Central memory CD8-positive, alpha-beta T cell (primary cell): ENCODE data around the gene SNAPIN.
"Not testable (repeated sequence)": the region's sequence is repeated elsewhere in the genome, so short reads cannot be mapped to it uniquely, and the experiment has no call there.

Source experiments
- ATAC-seq: fragments of 150-1000 bp; cut with Tn5 transposase; replicated peaks from 2 replicates; pipeline ENCODE4 v1.10.0; 2022; ENCODE audit warnings: mild to moderate bottlenecking, moderate FRiP score, moderate number of reproducible peaks; ENCODE audit not compliant: poor library complexity, severe bottlenecking; ENCODE audit errors: extremely low read depth
- DNase-seq, 2 donors: peaks; one replicate each; pipeline ENCODE4 v3.0.0; 2021; ENCODE audit warnings: low spot score in 2 of 2
- H3K27ac Mint-ChIP-seq: one replicate; pipeline ENCODE4 v1.8.0; 2022; ENCODE audit warnings: low read depth, mild to moderate bottlenecking, moderate library complexity, mixed read lengths
- H3K27me3 Mint-ChIP-seq: one replicate; pipeline ENCODE4 v1.8.0; 2022; ENCODE audit warnings: mixed read lengths
- H3K36me3 Mint-ChIP-seq: one replicate; pipeline ENCODE4 v1.8.0; 2022; ENCODE audit warnings: mild to moderate bottlenecking, moderate library complexity, mixed read lengths; ENCODE audit not compliant: insufficient read depth
- H3K4me1 Mint-ChIP-seq: one replicate; pipeline ENCODE4 v1.8.0; 2022; ENCODE audit warnings: mixed read lengths
- H3K4me3 Mint-ChIP-seq: one replicate; pipeline ENCODE4 v1.8.0; 2022; ENCODE audit warnings: mild to moderate bottlenecking, moderate library complexity, mixed read lengths
- H3K9me3 Mint-ChIP-seq: one replicate; pipeline ENCODE4 v1.8.0; 2022; ENCODE audit warnings: mixed read lengths

SNAPIN gene

GRCh38 chr1:153659656-153660055, 1.2 kb downstream of the SNAPIN start:
- H3K36me3 Mint-ChIP-seq, result peaks cover 44% of the 10 kb centered on the region
- ATAC-seq (no peak), DNase-seq (no peak)
- peaks cover 9% of the 10 kb centered on the region for H3K4me1 Mint-ChIP-seq
- peak overlapping the region; percentile 91 for H3K4me3 Mint-ChIP-seq
- no peaks in the 10 kb centered on the region for H3K9me3 Mint-ChIP-seq
- H3K27ac Mint-ChIP-seq, result no peak overlapping the region
- no peaks in the 10 kb centered on the region for H3K27me3 Mint-ChIP-seq

- ATAC-seq (no peak), DNase-seq (no peak)
- no peak overlapping the region for H3K27ac Mint-ChIP-seq
- H3K4me1 Mint-ChIP-seq, result peaks cover 9% of the 10 kb centered on the region
- peaks cover 59% of the 10 kb centered on the region for H3K36me3 Mint-ChIP-seq
- peak overlapping the region; percentile 29 for H3K4me3 Mint-ChIP-seq
- H3K9me3 Mint-ChIP-seq, result no peaks in the 10 kb centered on the region
- no peaks in the 10 kb centered on the region for H3K27me3 Mint-ChIP-seq
These were observed 2.7 kb downstream of the SNAPIN start for GRCh38 chr1:153661111-153661708.

GRCh38 chr1:153662269-153662668, 3.8 kb downstream of the SNAPIN start:
- H3K9me3 Mint-ChIP-seq, result no peaks in the 10 kb centered on the region
- peaks cover 70% of the 10 kb centered on the region for H3K36me3 Mint-ChIP-seq
- no peak overlapping the region for H3K27ac Mint-ChIP-seq
- ATAC-seq (no peak), DNase-seq (no peak)
- H3K27me3 Mint-ChIP-seq, result no peaks in the 10 kb centered on the region
- H3K4me3 Mint-ChIP-seq, result no peak overlapping the region
- H3K4me1 Mint-ChIP-seq, result peaks cover 9% of the 10 kb centered on the region

- H3K9me3 Mint-ChIP-seq, result no peaks in the 10 kb centered on the region
- H3K36me3 Mint-ChIP-seq, result peaks cover 79% of the 10 kb centered on the region
- DNase-seq, result no peak
- H3K27ac Mint-ChIP-seq, result no peak overlapping the region
- peaks cover 16% of the 10 kb centered on the region for H3K4me1 Mint-ChIP-seq
- no peak overlapping the region for H3K4me3 Mint-ChIP-seq
- no peak for ATAC-seq
- no peaks in the 10 kb centered on the region for H3K27me3 Mint-ChIP-seq
These were observed 4.7 kb downstream of the SNAPIN start for GRCh38 chr1:153663211-153663610.

- Mint-ChIP-seq H3K4me3 (no peak overlapping the region), H3K36me3 (peaks cover 64% of the 10 kb centered on the region)
These were observed 8.9 kb downstream of the SNAPIN start for GRCh38 chr1:153667439-153667838.

GRCh38 chr1:153668672-153669071, 10.2 kb downstream of the SNAPIN start:
- not testable (repeated sequence) for H3K9me3 Mint-ChIP-seq, DNase-seq, H3K27ac Mint-ChIP-seq, ATAC-seq, H3K27me3 Mint-ChIP-seq
- H3K4me1 Mint-ChIP-seq, result peaks cover 10% of the 10 kb centered on the region
- H3K36me3 Mint-ChIP-seq, result peaks cover 54% of the 10 kb centered on the region
- H3K4me3 Mint-ChIP-seq, result peak overlapping the region; percentile 50

More at GRCh38 chr1:153667439-153667838, 8.9 kb downstream of the SNAPIN start:
- Mint-ChIP-seq H3K27ac (no peak overlapping the region), H3K9me3 (no peaks in the 10 kb centered on the region), H3K4me1 (peaks cover 10% of the 10 kb centered on the region), H3K27me3 (no peaks in the 10 kb centered on the region)
- no peak for DNase-seq
- ATAC-seq, result no peak

- peaks cover 46% of the 10 kb centered on the region for H3K36me3 Mint-ChIP-seq
- no peak overlapping the region for H3K4me3 Mint-ChIP-seq
- peaks cover 10% of the 10 kb centered on the region for H3K4me1 Mint-ChIP-seq
- no peak for DNase-seq
- H3K27ac Mint-ChIP-seq, result no peak overlapping the region
- no peaks in the 10 kb centered on the region for H3K9me3 Mint-ChIP-seq
- no peaks in the 10 kb centered on the region for H3K27me3 Mint-ChIP-seq
- no peak for ATAC-seq
These were observed 11.1 kb downstream of the SNAPIN start for GRCh38 chr1:153669606-153670005.

- no peak for ATAC-seq
- DNase-seq, result no peak
- H3K27me3 Mint-ChIP-seq, result no peaks in the 10 kb centered on the region
- H3K36me3 Mint-ChIP-seq, result peaks cover 38% of the 10 kb centered on the region
- H3K27ac Mint-ChIP-seq, result no peak overlapping the region
- no peaks in the 10 kb centered on the region for H3K9me3 Mint-ChIP-seq
- peaks cover 10% of the 10 kb centered on the region for H3K4me1 Mint-ChIP-seq
- no peak overlapping the region for H3K4me3 Mint-ChIP-seq
These were observed 11.9 kb downstream of the SNAPIN start for GRCh38 chr1:153670257-153670858.

DNA sequence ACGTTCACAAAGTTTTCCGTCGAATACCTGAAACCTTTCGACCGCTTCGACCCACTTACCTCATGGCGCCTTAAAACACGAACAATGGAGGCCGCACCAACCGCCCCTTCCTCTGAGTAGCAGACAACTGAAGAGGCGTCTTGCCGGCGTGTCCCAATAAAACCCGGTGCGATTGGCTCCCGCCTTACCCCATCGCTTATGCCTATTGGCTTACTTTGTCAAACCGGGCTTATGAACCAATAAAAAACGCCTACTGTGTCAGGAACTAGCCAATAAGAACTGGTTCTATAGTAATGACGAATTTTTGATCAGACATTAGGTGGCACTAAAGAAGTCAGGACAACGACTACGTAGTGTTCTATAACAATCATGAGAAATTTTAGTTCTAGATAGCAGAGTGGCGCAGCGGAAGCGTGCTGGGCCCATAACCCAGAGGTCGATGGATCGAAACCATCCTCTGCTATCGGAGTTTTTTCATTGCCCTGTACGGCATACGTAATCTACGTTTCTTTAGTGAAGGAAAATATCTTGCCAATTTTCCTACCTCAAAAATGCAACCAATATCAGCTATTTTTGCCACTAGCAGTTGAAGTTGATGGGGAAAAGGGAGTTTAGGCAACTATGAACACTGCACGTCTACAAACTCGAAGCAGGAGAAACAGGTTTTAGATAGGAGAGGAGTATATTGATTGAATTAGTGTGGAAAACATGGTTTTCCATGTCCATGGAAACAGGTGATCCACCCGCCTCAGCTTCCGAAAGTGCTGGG, 12.5 kb downstream of the SNAPIN start, which contains the start of gene ILF2:
Gene ILF2, minus strand, starts transcription at position 135 of the 769 bp plus-strand sequence. Its CDS starts 71 bp downstream, at position 64.
- Mint-ChIP-seq H3K9me3 (no peaks in the 10 kb centered on the region), H3K27me3 (no peaks in the 10 kb centered on the region), H3K36me3 (peaks cover 31% of the 10 kb centered on the region), H3K27ac (no peak within 1 kb of the TSS), H3K4me1 (peaks cover 10% of the 10 kb centered on the region), H3K4me3 (no peak within 1 kb of the TSS)
- ATAC-seq (peak; percentile 93), DNase-seq (peak; percentile 92 to 97)

GRCh38 chr1:153671628-153672353, 13.3 kb downstream of the SNAPIN start:
- H3K9me3 Mint-ChIP-seq, H3K27me3 Mint-ChIP-seq, H3K4me3 Mint-ChIP-seq: not testable (repeated sequence)
- H3K27ac Mint-ChIP-seq, result peak overlapping the region; percentile 61
- DNase-seq (peak; percentile 30 to 38), ATAC-seq (peak; percentile 53)
- H3K4me1 Mint-ChIP-seq, result peaks cover 10% of the 10 kb centered on the region
- H3K36me3 Mint-ChIP-seq, result peaks cover 24% of the 10 kb centered on the region

- Mint-ChIP-seq H3K4me3 (peak overlapping the region; percentile 41), H3K36me3 (peaks cover 8% of the 10 kb centered on the region), H3K27ac (no peak overlapping the region), H3K4me1 (peaks cover 12% of the 10 kb centered on the region), H3K9me3 (no peaks in the 10 kb centered on the region), H3K27me3 (peaks cover 22% of the 10 kb centered on the region)
- DNase-seq (no peak), ATAC-seq (no peak)
These were observed 15.0 kb downstream of the SNAPIN start for GRCh38 chr1:153673511-153673910.

GRCh38 chr1:153677718-153678518, 19.4 kb downstream of the SNAPIN start:
- Mint-ChIP-seq H3K9me3 (no peaks in the 10 kb centered on the region), H3K4me3 (peak overlapping the region; percentile 68), H3K27me3 (peaks cover 62% of the 10 kb centered on the region), H3K27ac (peak overlapping the region; percentile 87), H3K36me3 (peaks cover 2% of the 10 kb centered on the region), H3K4me1 (peaks cover 27% of the 10 kb centered on the region)
- ATAC-seq (peak; percentile 21), DNase-seq (peak in 1 of 2 donors; percentile 22)
